HepG2 (cell line): ENCODE measurements around the gene NR4A2. TPM values are rescaled to one million over a fixed set of nuclear protein-coding genes. Genes with fewer than 3 reads are reported as not detected.
A peak's percentile ranks its signal among the peaks of the same experiment; 100 is the strongest.

Experiments used
- AGO1 ChIP-seq: fragments of 200-400 bp; formaldehyde crosslinking; IDR thresholded peaks from 2 replicates; pipeline ENCODE4 v1.6.1; 2017; ENCODE audit warnings: mild to moderate bottlenecking, low read depth, low read length, moderate library complexity; ENCODE audit not compliant: poor library complexity, severe bottlenecking
- PATZ1 ChIP-seq: sonication (generic); formaldehyde crosslinking; IDR thresholded peaks from 2 replicates; pipeline ENCODE4 v1.4.0; 2020; ENCODE audit warnings: missing genetic modification reagents
- REXO4 ChIP-seq: sonication (generic); formaldehyde crosslinking; IDR thresholded peaks from 2 replicates; pipeline ENCODE4 v1.8.0; 2022; ENCODE audit warnings: missing genetic modification reagents, mild to moderate bottlenecking, borderline replicate concordance
- THRA ChIP-seq: sonication (generic); formaldehyde crosslinking; IDR thresholded peaks from 2 replicates; pipeline ENCODE4 v1.4.0; 2020; ENCODE audit warnings: missing genetic modification reagents, borderline replicate concordance
- ZNF292 ChIP-seq: sonication (generic); formaldehyde crosslinking; IDR thresholded peaks from 2 replicates; pipeline ENCODE4 v1.8.1; 2022; ENCODE audit warnings: mild to moderate bottlenecking, low read depth, missing genetic modification reagents, borderline replicate concordance
- ZNF670 ChIP-seq: sonication (generic); formaldehyde crosslinking; IDR thresholded peaks from 2 replicates; pipeline ENCODE4 v1.8.0; 2022; ENCODE audit warnings: mild to moderate bottlenecking, missing genetic modification reagents, borderline replicate concordance
- ZNF777 ChIP-seq: sonication (generic); formaldehyde crosslinking; IDR thresholded peaks from 2 replicates; pipeline ENCODE4 v1.4.0; 2020; ENCODE audit warnings: missing genetic modification reagents
- polyA plus RNA-seq, 8 experiments: library from polyadenylated mRNA; depleted of rRNA in 3 of 8; stranded (reverse) in 7 of 8; unstranded in 1 of 8; fragments of >200 nt; fragmentation: Illumina TruSeq in 4 of 8; extraction: Trizol in 4 of 8; gene quantifications; 2 replicates each; pipeline versions ENCODE4 v1.2.1 to v1.2.3, GENCODE V29; 2011 to 2016; ENCODE audit warnings: low read depth in 4 of 8, missing spikeins in 1 of 8, mixed read lengths in 1 of 8; ENCODE audit not compliant: insufficient read depth in 1 of 8
- total RNA-seq, 5 experiments: library from RNA; depleted of rRNA; stranded (reverse); fragments of >200 nt; fragmentation: Illumina TruSeq; extraction: Trizol; gene quantifications; 2 replicates each; pipeline ENCODE4 v1.2.3, GENCODE V29; 2016; ENCODE audit warnings: low read depth in 1 of 5
- TF ChIP-seq, protein P1 (sequence below): sonication (generic); formaldehyde crosslinking; IDR thresholded peaks from 2 replicates; pipeline ENCODE4 v1.5.0; 2020; ENCODE audit warnings: missing genetic modification reagents, mild to moderate bottlenecking, borderline replicate concordance
- TF ChIP-seq, protein P2 (sequence below): sonication (generic); formaldehyde crosslinking; IDR thresholded peaks from 2 replicates; pipeline ENCODE4 v1.5.0; 2020; ENCODE audit warnings: mild to moderate bottlenecking, missing genetic modification reagents
- TF ChIP-seq, protein P3 (sequence below): sonication (generic); formaldehyde crosslinking; IDR thresholded peaks from 2 replicates; pipeline ENCODE4 v1.4.0; 2020; ENCODE audit warnings: missing genetic modification reagents, borderline replicate concordance
- TF ChIP-seq, protein P4 (sequence below): IDR thresholded peaks from 2 replicates; pipeline ENCODE4 v1.6.1; 2016; ENCODE audit warnings: low read depth

The NR4A2 gene
- total and polyA plus RNA-seq, 2 of the 13 experiments (the other 11 are each of a cell fraction or from before 2014, with no cell fraction given): not detected

GRCh38 chr2:156333274-156333950, 891 bp upstream of the NR4A2 start (continued):
- peak; percentile 24; the same call in 1 of the 2 replicates for TF ChIP-seq PATZ1
- TF ChIP-seq, protein P1, sequence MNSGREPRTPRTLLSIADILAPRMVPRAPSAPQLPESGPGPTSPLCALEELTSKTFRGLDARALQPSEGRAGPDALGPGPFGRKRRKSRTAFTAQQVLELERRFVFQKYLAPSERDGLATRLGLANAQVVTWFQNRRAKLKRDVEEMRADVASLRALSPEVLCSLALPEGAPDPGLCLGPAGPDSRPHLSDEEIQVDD (CRISPR knock-in tag): no peak
- TF ChIP-seq ZNF777 (CRISPR knock-in tag): peak; percentile 63; the same call in 1 of the 2 replicates
- 0 out of 2 replicates have a peak, but pooled peaks have one; percentile 34 for TF ChIP-seq ZNF670 (CRISPR knock-in tag)
- TF ChIP-seq, protein P2, sequence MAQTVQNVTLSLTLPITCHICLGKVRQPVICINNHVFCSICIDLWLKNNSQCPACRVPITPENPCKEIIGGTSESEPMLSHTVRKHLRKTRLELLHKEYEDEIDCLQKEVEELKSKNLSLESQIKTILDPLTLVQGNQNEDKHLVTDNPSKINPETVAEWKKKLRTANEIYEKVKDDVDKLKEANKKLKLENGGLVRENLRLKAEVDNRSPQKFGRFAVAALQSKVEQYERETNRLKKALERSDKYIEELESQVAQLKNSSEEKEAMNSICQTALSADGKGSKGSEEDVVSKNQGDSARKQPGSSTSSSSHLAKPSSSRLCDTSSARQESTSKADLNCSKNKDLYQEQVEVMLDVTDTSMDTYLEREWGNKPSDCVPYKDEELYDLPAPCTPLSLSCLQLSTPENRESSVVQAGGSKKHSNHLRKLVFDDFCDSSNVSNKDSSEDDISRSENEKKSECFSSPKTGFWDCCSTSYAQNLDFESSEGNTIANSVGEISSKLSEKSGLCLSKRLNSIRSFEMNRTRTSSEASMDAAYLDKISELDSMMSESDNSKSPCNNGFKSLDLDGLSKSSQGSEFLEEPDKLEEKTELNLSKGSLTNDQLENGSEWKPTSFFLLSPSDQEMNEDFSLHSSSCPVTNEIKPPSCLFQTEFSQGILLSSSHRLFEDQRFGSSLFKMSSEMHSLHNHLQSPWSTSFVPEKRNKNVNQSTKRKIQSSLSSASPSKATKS (CRISPR knock-in tag): no peak
- TF ChIP-seq, protein P3, sequence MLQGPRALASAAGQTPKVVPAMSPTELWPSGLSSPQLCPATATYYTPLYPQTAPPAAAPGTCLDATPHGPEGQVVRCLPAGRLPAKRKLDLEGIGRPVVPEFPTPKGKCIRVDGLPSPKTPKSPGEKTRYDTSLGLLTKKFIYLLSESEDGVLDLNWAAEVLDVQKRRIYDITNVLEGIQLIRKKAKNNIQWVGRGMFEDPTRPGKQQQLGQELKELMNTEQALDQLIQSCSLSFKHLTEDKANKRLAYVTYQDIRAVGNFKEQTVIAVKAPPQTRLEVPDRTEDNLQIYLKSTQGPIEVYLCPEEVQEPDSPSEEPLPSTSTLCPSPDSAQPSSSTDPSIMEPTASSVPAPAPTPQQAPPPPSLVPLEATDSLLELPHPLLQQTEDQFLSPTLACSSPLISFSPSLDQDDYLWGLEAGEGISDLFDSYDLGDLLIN (CRISPR knock-in tag): no peak
- TF ChIP-seq ZNF292 (CRISPR knock-in tag): no peak
- TF ChIP-seq, protein P4, sequence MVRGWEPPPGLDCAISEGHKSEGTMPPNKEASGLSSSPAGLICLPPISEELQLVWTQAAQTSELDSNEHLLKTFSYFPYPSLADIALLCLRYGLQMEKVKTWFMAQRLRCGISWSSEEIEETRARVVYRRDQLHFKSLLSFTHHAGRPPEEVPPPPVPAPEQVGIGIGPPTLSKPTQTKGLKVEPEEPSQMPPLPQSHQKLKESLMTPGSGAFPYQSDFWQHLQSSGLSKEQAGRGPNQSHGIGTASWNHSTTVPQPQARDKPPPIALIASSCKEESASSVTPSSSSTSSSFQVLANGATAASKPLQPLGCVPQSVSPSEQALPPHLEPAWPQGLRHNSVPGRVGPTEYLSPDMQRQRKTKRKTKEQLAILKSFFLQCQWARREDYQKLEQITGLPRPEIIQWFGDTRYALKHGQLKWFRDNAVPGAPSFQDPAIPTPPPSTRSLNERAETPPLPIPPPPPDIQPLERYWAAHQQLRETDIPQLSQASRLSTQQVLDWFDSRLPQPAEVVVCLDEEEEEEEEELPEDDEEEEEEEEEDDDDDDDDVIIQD: no peak
- TF ChIP-seq THRA (CRISPR knock-in tag): no peak
- no peak for TF ChIP-seq AGO1
- 0 out of 2 replicates have a peak, but pooled peaks have one; percentile 1 for TF ChIP-seq REXO4 (CRISPR knock-in tag)
- TF ChIP-seq, all 625 proteins: peak for 4
